Measurements from ENCODE around the gene PAH. TPM values are rescaled to one million over a fixed set of nuclear protein-coding genes. Genes with fewer than 3 reads are reported as not detected.

PAH gene
- polyA plus RNA-seq, 1 donor from 2014 or later, result not detected

- Mint-ChIP-seq H3K27me3 (peaks cover 27% of the 10 kb centered on the region), H3K4me3 (no peak overlapping the region), H3K4me1 (no peaks in the 10 kb centered on the region), H3K27ac (no peak overlapping the region), H3K36me3 (no peaks in the 10 kb centered on the region), H3K9me3 (no peaks in the 10 kb centered on the region)
Measured at GRCh38 chr12:102927220-102927619, 10.2 kb upstream of the PAH start.

GRCh38 chr12:102921240-102921639, 4.2 kb upstream of the PAH start:
- Mint-ChIP-seq H3K27ac (no peak overlapping the region), H3K4me3 (no peak overlapping the region), H3K4me1 (peaks cover 3 to 12% (median 4%) of the 10 kb centered on the region in 3 donors), H3K36me3 (no peaks in the 10 kb centered on the region), H3K27me3 (peaks cover 19% of the 10 kb centered on the region), H3K9me3 (peaks cover 0 to 3% (median 0%) of the 10 kb centered on the region in 3 donors)

- H3K36me3 Mint-ChIP-seq, result no peaks in the 10 kb centered on the region
- no peak overlapping the region for H3K27ac Mint-ChIP-seq
- H3K27me3 Mint-ChIP-seq, result peaks cover 15% of the 10 kb centered on the region
- H3K4me1 Mint-ChIP-seq, result peaks cover 3 to 12% (median 4%) of the 10 kb centered on the region in 3 donors
- H3K9me3 Mint-ChIP-seq, result peaks cover 0 to 3% (median 0%) of the 10 kb centered on the region in 3 donors
- H3K4me3 Mint-ChIP-seq, result no peak overlapping the region
Measured at GRCh38 chr12:102920271-102920670, 3.2 kb upstream of the PAH start.

- Mint-ChIP-seq H3K27me3 (peaks cover 8% of the 10 kb centered on the region), H3K27ac (peak overlapping the region in 1 of 3 donors; percentile 1), H3K36me3 (no peaks in the 10 kb centered on the region), H3K4me1 (peaks cover 3 to 12% (median 4%) of the 10 kb centered on the region in 3 donors), H3K9me3 (peaks cover 0 to 3% (median 0%) of the 10 kb centered on the region in 3 donors), H3K4me3 (no peak overlapping the region)
Measured at GRCh38 chr12:102918840-102919239, 1.8 kb upstream of the PAH start.

- Mint-ChIP-seq H3K27ac (no peak overlapping the region), H3K4me1 (peaks cover 3 to 12% (median 4%) of the 10 kb centered on the region in 3 donors), H3K27me3 (peaks cover 7% of the 10 kb centered on the region), H3K9me3 (peaks cover 0 to 3% (median 0%) of the 10 kb centered on the region in 3 donors), H3K4me3 (peak overlapping the region; percentile 34 to 93 (median 86)), H3K36me3 (no peaks in the 10 kb centered on the region)
Measured at GRCh38 chr12:102916252-102917025, 605 bp downstream of the PAH start.

- Mint-ChIP-seq H3K4me3 (no peak overlapping the region), H3K36me3 (no peaks in the 10 kb centered on the region), H3K27ac (no peak overlapping the region), H3K9me3 (no peaks in the 10 kb centered on the region), H3K4me1 (peaks cover 3 to 8% (median 4%) of the 10 kb centered on the region in 3 donors), H3K27me3 (peaks cover 8% of the 10 kb centered on the region)
Measured at GRCh38 chr12:102913453-102914226, 3.4 kb downstream of the PAH start.

GRCh38 chr12:102912258-102912657, 4.8 kb downstream of the PAH start:
- Mint-ChIP-seq H3K36me3 (no peaks in the 10 kb centered on the region), H3K4me1 (peaks cover 0 to 3% (median 2%) of the 10 kb centered on the region in 3 donors), H3K27me3 (peaks cover 6% of the 10 kb centered on the region), H3K27ac (no peak overlapping the region), H3K4me3 (no peak overlapping the region), H3K9me3 (no peaks in the 10 kb centered on the region)

- Mint-ChIP-seq H3K27ac (no peak overlapping the region), H3K4me3 (no peak overlapping the region), H3K36me3 (no peaks in the 10 kb centered on the region), H3K9me3 (no peaks in the 10 kb centered on the region), H3K4me1 (peaks cover 0 to 2% (median 0%) of the 10 kb centered on the region in 3 donors), H3K27me3 (peaks cover 3% of the 10 kb centered on the region)
Measured at GRCh38 chr12:102911320-102911719, 5.7 kb downstream of the PAH start.

GRCh38 chr12:102910792-102911191, 6.3 kb downstream of the PAH start:
- H3K4me3 Mint-ChIP-seq, result no peak overlapping the region
- peaks cover 3% of the 10 kb centered on the region for H3K27me3 Mint-ChIP-seq
- H3K27ac Mint-ChIP-seq, result no peak overlapping the region
- peaks cover 0 to 2% (median 0%) of the 10 kb centered on the region in 3 donors for H3K4me1 Mint-ChIP-seq
- no peaks in the 10 kb centered on the region for H3K9me3 Mint-ChIP-seq
- no peaks in the 10 kb centered on the region for H3K36me3 Mint-ChIP-seq

GRCh38 chr12:102910137-102910536, 6.9 kb downstream of the PAH start:
- H3K4me1 Mint-ChIP-seq, result peaks cover 0 to 2% (median 0%) of the 10 kb centered on the region in 3 donors
- H3K9me3 Mint-ChIP-seq, result no peaks in the 10 kb centered on the region
- H3K4me3 Mint-ChIP-seq, result no peak overlapping the region
- no peaks in the 10 kb centered on the region for H3K36me3 Mint-ChIP-seq
- H3K27me3 Mint-ChIP-seq, result peaks cover 3% of the 10 kb centered on the region
- H3K27ac Mint-ChIP-seq, result no peak overlapping the region

GRCh38 chr12:102907918-102908317, 9.1 kb downstream of the PAH start:
- no peak overlapping the region for H3K27ac Mint-ChIP-seq
- H3K36me3 Mint-ChIP-seq, result no peaks in the 10 kb centered on the region
- H3K4me1 Mint-ChIP-seq, result peaks cover 0 to 10% (median 3%) of the 10 kb centered on the region in 3 donors
- H3K9me3 Mint-ChIP-seq, result no peaks in the 10 kb centered on the region
- H3K27me3 Mint-ChIP-seq, result peaks cover 2% of the 10 kb centered on the region
- H3K4me3 Mint-ChIP-seq, result no peak overlapping the region

- Mint-ChIP-seq H3K27me3 (peaks cover 2% of the 10 kb centered on the region), H3K36me3 (no peaks in the 10 kb centered on the region), H3K4me1 (peaks cover 0 to 13% (median 6%) of the 10 kb centered on the region in 3 donors), H3K9me3 (no peaks in the 10 kb centered on the region), H3K27ac (no peak overlapping the region), H3K4me3 (no peak overlapping the region)
Measured at GRCh38 chr12:102905229-102905628, 11.8 kb downstream of the PAH start.

GRCh38 chr12:102903337-102904007, 13.6 kb downstream of the PAH start:
- H3K4me3 Mint-ChIP-seq, result no peak overlapping the region
- peak overlapping the region in 1 of 3 donors; percentile 66 for H3K27ac Mint-ChIP-seq
- H3K27me3 Mint-ChIP-seq, result peaks cover 2% of the 10 kb centered on the region
- peaks cover 0 to 2% (median 0%) of the 10 kb centered on the region in 3 donors for H3K9me3 Mint-ChIP-seq
- no peaks in the 10 kb centered on the region for H3K36me3 Mint-ChIP-seq
- H3K4me1 Mint-ChIP-seq, result peaks cover 0 to 13% (median 6%) of the 10 kb centered on the region in 3 donors

GRCh38 chr12:102902093-102902492, 15.0 kb downstream of the PAH start:
- peaks cover 0 to 13% (median 6%) of the 10 kb centered on the region in 3 donors for H3K4me1 Mint-ChIP-seq
- peaks cover 0 to 2% (median 0%) of the 10 kb centered on the region in 3 donors for H3K9me3 Mint-ChIP-seq
- peaks cover 3% of the 10 kb centered on the region for H3K27me3 Mint-ChIP-seq
- H3K4me3 Mint-ChIP-seq, result no peak overlapping the region
- no peak overlapping the region for H3K27ac Mint-ChIP-seq
- no peaks in the 10 kb centered on the region for H3K36me3 Mint-ChIP-seq

- no peak overlapping the region for H3K27ac Mint-ChIP-seq
- H3K4me3 Mint-ChIP-seq, result no peak overlapping the region
- peaks cover 3% of the 10 kb centered on the region for H3K27me3 Mint-ChIP-seq
- peaks cover 0 to 11% (median 6%) of the 10 kb centered on the region in 3 donors for H3K4me1 Mint-ChIP-seq
- no peaks in the 10 kb centered on the region for H3K36me3 Mint-ChIP-seq
- peaks cover 0 to 2% (median 0%) of the 10 kb centered on the region in 3 donors for H3K9me3 Mint-ChIP-seq
Measured at GRCh38 chr12:102900389-102900788, 16.7 kb downstream of the PAH start.

Measured in IgD-negative memory B cell (primary cell).